PC-3 (cell line): ENCODE results near the gene OXCT1.
A peak's percentile ranks its signal among the peaks of the same experiment; 100 is the strongest.

Experiments used
- CTCF ChIP-seq: fragments of 300-600 bp; sonication (generic); conservative IDR thresholded peaks from 2 replicates; pipeline ENCODE4 v1.5.1; 2017; ENCODE audit warnings: antibody characterized with exemption, low read depth, mild to moderate bottlenecking, low read length
- EZH2 ChIP-seq: fragments of 300-600 bp; sonication (generic); IDR thresholded peaks from one replicate; pipeline ENCODE4 v1.6.1; 2017; ENCODE audit warnings: antibody characterized with exemption, mild to moderate bottlenecking, low read length; ENCODE audit not compliant: unreplicated experiment

GRCh38 chr5:41707853-41708603 lies 162.2 kb downstream of the OXCT1 start:
- TF ChIP-seq CTCF (peak; percentile 90), EZH2 (no peak)
